Measurements from ENCODE around the gene NME3.
"Not testable (repeated sequence)": the region's sequence is repeated elsewhere in the genome, so short reads cannot be mapped to it uniquely, and the experiment has no call there.

Gene NME3

GRCh38 chr16:1740781-1741490 is 30.4 kb downstream of the NME3 start:
- no peak for DNase-seq (ENCODE audit: low read depth)
- TF ChIP-seq, protein P1, sequence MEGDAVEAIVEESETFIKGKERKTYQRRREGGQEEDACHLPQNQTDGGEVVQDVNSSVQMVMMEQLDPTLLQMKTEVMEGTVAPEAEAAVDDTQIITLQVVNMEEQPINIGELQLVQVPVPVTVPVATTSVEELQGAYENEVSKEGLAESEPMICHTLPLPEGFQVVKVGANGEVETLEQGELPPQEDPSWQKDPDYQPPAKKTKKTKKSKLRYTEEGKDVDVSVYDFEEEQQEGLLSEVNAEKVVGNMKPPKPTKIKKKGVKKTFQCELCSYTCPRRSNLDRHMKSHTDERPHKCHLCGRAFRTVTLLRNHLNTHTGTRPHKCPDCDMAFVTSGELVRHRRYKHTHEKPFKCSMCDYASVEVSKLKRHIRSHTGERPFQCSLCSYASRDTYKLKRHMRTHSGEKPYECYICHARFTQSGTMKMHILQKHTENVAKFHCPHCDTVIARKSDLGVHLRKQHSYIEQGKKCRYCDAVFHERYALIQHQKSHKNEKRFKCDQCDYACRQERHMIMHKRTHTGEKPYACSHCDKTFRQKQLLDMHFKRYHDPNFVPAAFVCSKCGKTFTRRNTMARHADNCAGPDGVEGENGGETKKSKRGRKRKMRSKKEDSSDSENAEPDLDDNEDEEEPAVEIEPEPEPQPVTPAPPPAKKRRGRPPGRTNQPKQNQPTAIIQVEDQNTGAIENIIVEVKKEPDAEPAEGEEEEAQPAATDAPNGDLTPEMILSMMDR (conservative IDR thresholded peaks at IDR 0.05; ENCODE audit: low read depth, low read length): no peak
- no peak overlapping the region for H3K4me3 ChIP-seq (ENCODE audit: low read length)

- H3K4me3 ChIP-seq (ENCODE audit: low read length): no peak overlapping the region
- TF ChIP-seq, protein P1 (conservative IDR thresholded peaks at IDR 0.05; ENCODE audit: low read depth, low read length): no peak
- no peak for DNase-seq (ENCODE audit: low read depth)
These were observed 31.1 kb downstream of the NME3 start for GRCh38 chr16:1740234-1740633.

DNA sequence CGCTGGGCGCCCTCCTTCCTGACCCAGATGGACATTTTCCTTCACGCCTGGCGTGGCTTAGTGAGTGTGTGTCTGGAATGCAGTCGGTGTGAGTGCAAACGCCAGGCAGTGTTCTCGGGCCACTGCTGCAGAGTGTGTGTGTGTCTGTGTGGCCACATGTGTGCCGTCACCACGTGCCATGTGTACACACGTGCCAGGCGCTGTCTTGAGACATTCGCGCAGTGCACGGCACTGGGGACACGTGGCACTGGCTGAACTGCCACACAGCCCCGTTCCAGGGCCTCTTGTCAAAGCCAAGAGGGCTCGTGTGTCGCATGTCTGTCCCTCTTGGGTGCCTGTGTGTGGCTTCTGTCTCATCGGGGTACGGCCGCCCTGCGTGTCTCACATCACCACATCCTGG is 36.5 kb downstream of the NME3 start:
- no peak overlapping the region for H3K4me3 ChIP-seq (ENCODE audit: low read length)
- TF ChIP-seq, protein P1 (conservative IDR thresholded peaks at IDR 0.05; ENCODE audit: low read depth, low read length): no peak
- no peak for DNase-seq (ENCODE audit: low read depth)

DNA sequence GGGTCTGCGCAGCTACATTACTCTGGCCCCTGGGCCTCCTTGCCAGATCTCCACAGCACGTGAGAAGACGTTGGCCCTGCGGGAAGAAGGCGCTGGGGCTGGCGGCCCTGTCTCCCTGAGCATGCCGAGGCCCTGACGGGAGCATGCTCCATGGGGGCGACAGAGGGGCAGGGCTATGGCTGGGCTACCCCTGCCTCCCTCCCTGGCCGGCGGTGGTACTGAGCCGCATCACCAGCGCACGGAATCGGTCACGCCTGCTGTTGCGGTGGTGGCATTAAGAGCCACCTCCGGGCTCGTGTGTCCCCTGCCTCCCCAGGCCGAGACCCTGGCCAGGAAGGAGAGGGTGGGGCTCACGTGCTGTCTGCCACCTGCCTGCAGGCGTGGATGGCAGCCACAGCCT is 37.2 kb downstream of the NME3 start:
- no peak overlapping the region for H3K4me3 ChIP-seq (ENCODE audit: low read length)
- TF ChIP-seq, protein P1 (conservative IDR thresholded peaks at IDR 0.05; ENCODE audit: low read depth, low read length): no peak
- no peak for DNase-seq (ENCODE audit: low read depth)

GRCh38 chr16:1732551-1732987 is 38.8 kb downstream of the NME3 start:
- H3K4me3 ChIP-seq (ENCODE audit: low read length); DNase-seq (ENCODE audit: low read depth): not testable (repeated sequence)

GRCh38 chr16:1732071-1732470 is 39.3 kb downstream of the NME3 start:
- TF ChIP-seq, protein P1 (conservative IDR thresholded peaks at IDR 0.05; ENCODE audit: low read depth, low read length): no peak
- no peak overlapping the region for H3K4me3 ChIP-seq (ENCODE audit: low read length)

DNA sequence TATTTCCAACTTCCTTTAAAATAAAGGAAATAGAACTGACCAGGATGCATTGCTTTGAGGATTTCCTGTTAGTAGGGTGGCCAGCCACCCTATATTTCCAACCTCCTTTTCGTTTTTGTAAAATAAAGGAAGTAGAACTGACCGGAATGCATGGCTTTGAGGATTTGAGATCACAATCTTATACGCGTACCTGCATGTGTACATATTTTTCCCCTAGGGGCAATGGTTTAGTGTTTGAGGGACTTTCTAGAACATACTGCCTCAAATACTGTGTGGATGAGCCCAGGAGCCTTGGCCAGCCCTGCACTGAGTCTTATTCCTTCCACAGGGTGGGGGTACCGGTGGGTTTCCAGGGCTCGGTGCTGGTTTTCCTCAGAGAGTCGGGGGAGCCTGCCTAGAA is 39.7 kb downstream of the NME3 start:
- no peak for DNase-seq (ENCODE audit: low read depth)
- TF ChIP-seq, protein P1 (conservative IDR thresholded peaks at IDR 0.05; ENCODE audit: low read depth, low read length): no peak
- H3K4me3 ChIP-seq (ENCODE audit: low read length): no peak overlapping the region

More at GRCh38 chr16:1732071-1732470, 39.3 kb downstream of the NME3 start:
- DNase-seq (ENCODE audit: low read depth): no peak

Data from retinal pigment epithelial cell (primary cell).